Measurements from ENCODE around the gene MYO18B.

Gene MYO18B

GRCh38 chr22:25714070-25714469 lies 27.9 kb upstream of the MYO18B start:
- DNase-seq (ENCODE audit: low read depth in 2 of 2) = no peak

- DNase-seq (ENCODE audit: low read depth in 2 of 2) = no peak
Measured at GRCh38 chr22:25714739-25715138, 27.2 kb upstream of the MYO18B start.

GRCh38 chr22:25716637-25717036 lies 25.4 kb upstream of the MYO18B start:
- DNase-seq (ENCODE audit: low read depth in 2 of 2) = no peak

GRCh38 chr22:25718135-25718840 lies 23.7 kb upstream of the MYO18B start:
- DNase-seq (ENCODE audit: low read depth in 2 of 2) = no peak

GRCh38 chr22:25722223-25722622 lies 19.8 kb upstream of the MYO18B start:
- no peak for DNase-seq (ENCODE audit: low read depth in 2 of 2)

GRCh38 chr22:25722626-25723025 lies 19.4 kb upstream of the MYO18B start:
- DNase-seq (ENCODE audit: low read depth in 2 of 2) = no peak

- no peak for DNase-seq (ENCODE audit: low read depth in 2 of 2)
Measured at GRCh38 chr22:25726241-25726640, 15.7 kb upstream of the MYO18B start.

GRCh38 chr22:25728071-25728470 lies 13.9 kb upstream of the MYO18B start:
- DNase-seq (ENCODE audit: low read depth in 2 of 2) = no peak

GRCh38 chr22:25729016-25729995 lies 12.7 kb upstream of the MYO18B start:
- DNase-seq (ENCODE audit: low read depth in 2 of 2) = no peak

GRCh38 chr22:25735650-25736049 lies 6.3 kb upstream of the MYO18B start:
- DNase-seq (ENCODE audit: low read depth in 2 of 2) = no peak

- peak in 1 of 2 experiments; percentile 20 for DNase-seq (ENCODE audit: low read depth in 2 of 2)
Measured at GRCh38 chr22:25736378-25737011, 5.5 kb upstream of the MYO18B start.

- DNase-seq (ENCODE audit: low read depth in 2 of 2) = no peak
Measured at GRCh38 chr22:25739659-25740344, 2.2 kb upstream of the MYO18B start.

GRCh38 chr22:25742918-25743708 lies 1.1 kb downstream of the MYO18B start:
- no peak for DNase-seq (ENCODE audit: low read depth in 2 of 2)

- DNase-seq (ENCODE audit: low read depth in 2 of 2) = no peak
Measured at GRCh38 chr22:25744694-25745093, 2.7 kb downstream of the MYO18B start.

GRCh38 chr22:25745341-25746011 lies 3.5 kb downstream of the MYO18B start:
- DNase-seq (ENCODE audit: low read depth in 2 of 2) = peak in 1 of 2 experiments; percentile 10

GRCh38 chr22:25746012-25746373 lies 4.0 kb downstream of the MYO18B start:
- DNase-seq (ENCODE audit: low read depth in 2 of 2) = no peak

GRCh38 chr22:25747245-25747944 lies 5.4 kb downstream of the MYO18B start:
- no peak for DNase-seq (ENCODE audit: low read depth in 2 of 2)

- DNase-seq (ENCODE audit: low read depth in 2 of 2) = no peak
Measured at GRCh38 chr22:25748140-25748539, 6.2 kb downstream of the MYO18B start.

GRCh38 chr22:25748704-25749103 lies 6.7 kb downstream of the MYO18B start:
- no peak for DNase-seq (ENCODE audit: low read depth in 2 of 2)
